WTC11 (cell line): ENCODE data around the gene MAP3K1.

Experiments
- MAX ChIP-seq: sonication (generic); formaldehyde crosslinking; IDR thresholded peaks from 2 replicates; pipeline ENCODE4 v1.8.0; 2022; ENCODE audit warnings: mild to moderate bottlenecking, missing genetic modification reagents
- TEAD4 ChIP-seq: sonication (generic); formaldehyde crosslinking; IDR thresholded peaks from 2 replicates; pipeline ENCODE4 v1.8.0; 2022; ENCODE audit warnings: mild to moderate bottlenecking, missing genetic modification reagents
- TF ChIP-seq, protein P1 (sequence below): fragments of 200-600 bp; IDR thresholded peaks from 2 replicates; pipeline ENCODE4 v1.8.0; 2022; ENCODE audit warnings: antibody characterized with exemption

DNA sequence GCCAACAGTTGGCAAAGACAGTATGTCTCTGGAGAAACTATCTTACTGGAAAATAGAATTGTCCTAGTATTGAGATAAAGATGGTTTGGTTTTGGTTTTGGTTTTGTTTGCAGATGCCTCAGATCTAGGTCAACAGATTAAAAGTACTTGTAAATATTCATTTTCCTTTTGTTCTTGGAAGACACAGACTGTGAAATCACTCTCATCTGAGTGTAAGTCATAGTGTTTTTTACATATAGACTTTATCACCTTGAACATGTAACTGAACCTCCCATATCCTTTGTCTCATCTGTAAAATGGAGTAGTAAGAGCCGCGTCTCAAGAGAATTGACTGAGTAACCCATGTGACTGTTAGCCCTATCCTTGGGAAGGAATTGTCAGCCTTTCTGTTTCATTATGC is 34.3 kb downstream of the MAP3K1 start:
- TF ChIP-seq MAX (CRISPR knock-in tag) (no peak), TEAD4 (no peak)
- TF ChIP-seq, protein P1, sequence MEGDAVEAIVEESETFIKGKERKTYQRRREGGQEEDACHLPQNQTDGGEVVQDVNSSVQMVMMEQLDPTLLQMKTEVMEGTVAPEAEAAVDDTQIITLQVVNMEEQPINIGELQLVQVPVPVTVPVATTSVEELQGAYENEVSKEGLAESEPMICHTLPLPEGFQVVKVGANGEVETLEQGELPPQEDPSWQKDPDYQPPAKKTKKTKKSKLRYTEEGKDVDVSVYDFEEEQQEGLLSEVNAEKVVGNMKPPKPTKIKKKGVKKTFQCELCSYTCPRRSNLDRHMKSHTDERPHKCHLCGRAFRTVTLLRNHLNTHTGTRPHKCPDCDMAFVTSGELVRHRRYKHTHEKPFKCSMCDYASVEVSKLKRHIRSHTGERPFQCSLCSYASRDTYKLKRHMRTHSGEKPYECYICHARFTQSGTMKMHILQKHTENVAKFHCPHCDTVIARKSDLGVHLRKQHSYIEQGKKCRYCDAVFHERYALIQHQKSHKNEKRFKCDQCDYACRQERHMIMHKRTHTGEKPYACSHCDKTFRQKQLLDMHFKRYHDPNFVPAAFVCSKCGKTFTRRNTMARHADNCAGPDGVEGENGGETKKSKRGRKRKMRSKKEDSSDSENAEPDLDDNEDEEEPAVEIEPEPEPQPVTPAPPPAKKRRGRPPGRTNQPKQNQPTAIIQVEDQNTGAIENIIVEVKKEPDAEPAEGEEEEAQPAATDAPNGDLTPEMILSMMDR = no peak
